K562 (cell line): ENCODE measurements around the gene TPX2. TPM values are rescaled to one million over a fixed set of nuclear protein-coding genes. Genes with fewer than 3 reads are reported as not detected.
A peak's percentile ranks its signal among the peaks of the same experiment; 100 is the strongest.

ENCODE experiments used
- ATAC-seq: fragments of 200-7000 bp; cut with Tn5 transposase; 3 replicates; pipeline ENCODE4 v1.9.1; 2020; ENCODE audit warnings: moderate library complexity
- BruUV-seq: library from RNA; stranded (reverse); fragments of 400-500 nt; replicated peaks from 2 replicates; lab custom pipeline; 2021; lab: Mats Ljungman, UMichigan
- CTCF ChIA-PET: fragments of 300-600 bp; formaldehyde crosslinking; extraction: SDS; loops from one replicate; lab custom pipeline; 2021; ENCODE audit warnings: low intra/inter-chr PET ratio; lab: Yijun Ruan, JAX
- POLR2A ChIA-PET: fragments of 300-600, 350-650 bp; sonication (Branson Sonifier 250); formaldehyde crosslinking; extraction: SDS; loops from one replicate; lab custom pipeline; 2021; ENCODE audit warnings: antibody characterized with exemption, inconsistent platforms; lab: Yijun Ruan, JAX
- DNase-seq, 4 experiments: peaks; one replicate each; pipeline versions ENCODE4 v3.0.0 to v3.0.0-alpha.2; 2011 to 2018; ENCODE audit warnings: low spot score in 3 of 4, mixed read lengths in 3 of 4; ENCODE audit errors: extremely low read depth in 1 of 4
- FAIRE-seq: peaks from 2 replicates; lab custom pipeline; 2011; peaks lifted over from hg19 to GRCh38; lab: Jason Lieb, UNC
- H2AFZ ChIP-seq: 2 replicates; pipeline ENCODE4 v1.6.0; 2011; ENCODE audit warnings: low read depth, low read length, control low read depth, inconsistent platforms
- H3K27ac ChIP-seq: fragments of 200-600 bp; 3 replicates; pipeline ENCODE4 v1.8.0; 2011; ENCODE audit warnings: low read depth, mild to moderate bottlenecking, control low read depth, inconsistent platforms, low read length, moderate library complexity, mixed read lengths; ENCODE audit errors: extremely low read depth
- H3K27me3 ChIP-seq, 2 experiments: fragments of 300-600 bp in 1 of 2; 2 replicates in 1 of 2; 3 replicates in 1 of 2; pipeline versions ENCODE4 v1.6.0 to v1.8.0; 2011; ENCODE audit warnings: inconsistent platforms in 2 of 2, low read length in 2 of 2, mild to moderate bottlenecking in 1 of 2, mixed read lengths in 1 of 2, moderate library complexity in 1 of 2; ENCODE audit not compliant: control insufficient read depth in 2 of 2, insufficient read depth in 2 of 2
- H3K36me3 ChIP-seq: fragments of 300-600 bp; 3 replicates; pipeline ENCODE4 v1.8.0; 2011; ENCODE audit warnings: mild to moderate bottlenecking, low read length, inconsistent platforms; ENCODE audit not compliant: control insufficient read depth, insufficient read depth
- H3K4me1 ChIP-seq, 2 experiments: fragments of 200-600 bp in 1 of 2; replicated peaks in 1 of 2; 2 replicates in 1 of 2; 3 replicates in 1 of 2; pipeline versions ENCODE4 v1.5.1 to v1.8.0; 2011; ENCODE audit warnings: inconsistent platforms in 2 of 2, low read length in 2 of 2, mild to moderate bottlenecking in 1 of 2, mixed read lengths in 1 of 2, moderate library complexity in 1 of 2; ENCODE audit not compliant: control insufficient read depth in 2 of 2, insufficient read depth in 2 of 2
- H3K4me2 ChIP-seq: 2 replicates; pipeline ENCODE4 v1.6.1; 2011; ENCODE audit warnings: low read length, control low read depth, inconsistent platforms, mixed read lengths; ENCODE audit not compliant: insufficient read depth
- H3K4me3 ChIP-seq: fragments of 200-600 bp; sonication (generic), shearing (Covaris generic); 2 replicates; pipeline ENCODE4 v1.5.1; 2016; ENCODE audit warnings: control low read depth, inconsistent platforms
- H3K79me2 ChIP-seq: fragments of 200-600 bp; 3 replicates; pipeline ENCODE4 v1.8.0; 2011; ENCODE audit warnings: low read length, inconsistent platforms; ENCODE audit not compliant: control insufficient read depth, insufficient read depth
- H3K9ac ChIP-seq, 2 experiments: 2 replicates each; pipeline versions ENCODE4 v1.6.0 to v1.6.1; 2011; ENCODE audit warnings: low read depth in 2 of 2, low read length in 2 of 2, control low read depth in 1 of 2, inconsistent platforms in 1 of 2, mild to moderate bottlenecking in 1 of 2, mixed read lengths in 1 of 2; ENCODE audit not compliant: insufficient read depth in 1 of 2
- H3K9me1 ChIP-seq: one replicate; pipeline ENCODE4 v1.6.0; 2011; ENCODE audit warnings: inconsistent platforms, mild to moderate bottlenecking, low read length, moderate library complexity; ENCODE audit not compliant: control insufficient read depth, insufficient read depth
- H3K9me3 ChIP-seq: replicated peaks from 2 replicates; pipeline ENCODE4 v1.5.1; 2011; ENCODE audit warnings: low read depth, low read length, inconsistent platforms; ENCODE audit not compliant: control insufficient read depth, insufficient read depth
- H4K20me1 ChIP-seq: replicated peaks from 2 replicates; pipeline ENCODE4 v1.6.1; 2011; ENCODE audit warnings: low read length, inconsistent platforms, mixed read lengths; ENCODE audit not compliant: control insufficient read depth, insufficient read depth
- ASH1L ChIP-seq: fragments of 450-650 bp; IDR thresholded peaks from 2 replicates; pipeline ENCODE4 v1.6.1; 2018; ENCODE audit warnings: borderline replicate concordance, mild to moderate bottlenecking, low read depth; ENCODE audit not compliant: partially characterized antibody
- CBX5 ChIP-seq: IDR thresholded peaks from 2 replicates; pipeline ENCODE4 v1.6.1; 2014; ENCODE audit warnings: low read depth, borderline replicate concordance
- CHD1 ChIP-seq: fragments of 200-600 bp; sonication (generic); IDR thresholded peaks from one replicate; pipeline ENCODE4 v1.6.1; 2012; ENCODE audit warnings: mild to moderate bottlenecking, moderate library complexity, low read length, inconsistent platforms
- DIDO1 ChIP-seq: fragments of 450-650 bp; IDR thresholded peaks from 2 replicates; pipeline ENCODE4 v1.6.1; 2016; ENCODE audit warnings: low read depth, missing biosample characterization, missing genetic modification characterization
- ETV5 ChIP-seq: sonication (generic); formaldehyde crosslinking; IDR thresholded peaks from 2 replicates; pipeline ENCODE4 v1.4.0; 2020; ENCODE audit warnings: low read depth, mild to moderate bottlenecking, missing genetic modification reagents
- KLF1 ChIP-seq: fragments of 450-650 bp; IDR thresholded peaks from 2 replicates; pipeline ENCODE4 v1.6.1; 2016; ENCODE audit warnings: missing genetic modification characterization, missing compliant biosample characterization
- NFRKB ChIP-seq: fragments of 450-650 bp; IDR thresholded peaks from 2 replicates; pipeline ENCODE4 v1.6.1; 2016; ENCODE audit warnings: low read depth
- PHF20 ChIP-seq: fragments of 450-650 bp; IDR thresholded peaks from 2 replicates; pipeline ENCODE4 v1.6.1; 2018; ENCODE audit not compliant: partially characterized antibody
- POLR3G ChIP-seq: IDR thresholded peaks from 2 replicates; pipeline ENCODE4 v1.6.1; 2011; ENCODE audit not compliant: insufficient read length, insufficient replicate concordance; ENCODE audit errors: extremely low read depth
- PRMT5 ChIP-seq: sonication (generic); formaldehyde crosslinking; IDR thresholded peaks from 2 replicates; pipeline ENCODE4 v1.5.0; 2020; ENCODE audit warnings: missing genetic modification reagents
- SIRT6 ChIP-seq: IDR thresholded peaks from one replicate; pipeline ENCODE4 v1.6.1; 2012; ENCODE audit warnings: low read depth, mild to moderate bottlenecking, control low read depth, inconsistent platforms, low read length, moderate library complexity
- TAF15 ChIP-seq: fragments of 200-400 bp; formaldehyde crosslinking; IDR thresholded peaks from 2 replicates; pipeline ENCODE4 v1.6.1; 2017; ENCODE audit warnings: mild to moderate bottlenecking, low read depth, low read length, moderate library complexity
- ZBTB8A ChIP-seq: fragments of 450-650 bp; IDR thresholded peaks from 2 replicates; pipeline ENCODE4 v1.6.1; 2018; ENCODE audit warnings: mild to moderate bottlenecking, moderate library complexity; ENCODE audit not compliant: partially characterized antibody
- ZNF197 ChIP-seq: fragments of 200-800 bp; sonication (Bioruptor generic); IDR thresholded peaks from 2 replicates; pipeline ENCODE4 v1.6.1; 2016; ENCODE audit warnings: low read depth, missing genetic modification characterization, missing compliant biosample characterization
- ZNF311 ChIP-seq: fragments of 250-450 bp; sonication (Bioruptor Pico); IDR thresholded peaks from 2 replicates; pipeline ENCODE4 v1.4.0; 2020; ENCODE audit warnings: mild to moderate bottlenecking, moderate library complexity
- ZNF507 ChIP-seq: conservative IDR thresholded peaks from 2 replicates; pipeline ENCODE4 v1.6.1; 2017; ENCODE audit warnings: missing genetic modification characterization, missing compliant biosample characterization
- ZNF79 ChIP-seq: fragments of 250-450 bp; sonication (Bioruptor Pico); IDR thresholded peaks from 2 replicates; pipeline ENCODE4 v1.4.0; 2020; ENCODE audit warnings: low read depth, mild to moderate bottlenecking, moderate library complexity
- ZNF830 ChIP-seq: fragments of 250-450 bp; sonication (Bioruptor Pico); IDR thresholded peaks from 2 replicates; pipeline ENCODE4 v1.5.0; 2021; ENCODE audit warnings: mild to moderate bottlenecking
- whole genome bisulfite sequencing: fragments of 100-300 bp; shearing (Covaris generic); methylation state at CpG from one replicate; pipeline ENCODE4 v1.1.6; 2016; ENCODE audit warnings: low coverage, mixed read lengths; ENCODE audit not compliant: insufficient coverage; ENCODE audit errors: missing lambda C conversion rate; 5-methylcytosine and 5-hydroxymethylcytosine counted together
- in situ Hi-C: fragments of 300-500 bp; cut with MboI; formaldehyde crosslinking; loops from 4 replicates; pipeline ENCODE4 v1.15.0; 2018; ENCODE audit warnings: inconsistent platforms, mixed read lengths
- intact Hi-C: fragments of 100-400 bp; cut with micrococcal nuclease; formaldehyde crosslinking; loops from 2 replicates; pipeline ENCODE4 v1.14.2; 2022
- polyA plus RNA-seq, 8 experiments: library from polyadenylated mRNA; depleted of rRNA in 4 of 8; stranded (reverse) in 5 of 8; unstranded in 3 of 8; fragments of >200 nt; fragmentation: Nextera tagmentation in 2 of 8; fragmentation: Illumina TruSeq in 1 of 8; extraction: Ambion mirVana in 2 of 8; extraction: Trizol in 1 of 8; gene quantifications; 2 replicates each; pipeline versions ENCODE4 v1.2.1 to v1.2.3, GENCODE V29; 2011 to 2014; ENCODE audit warnings: inconsistent platforms in 1 of 8, missing spikeins in 1 of 8
- total RNA-seq, 7 experiments: library from RNA; depleted of rRNA in 6 of 7; stranded (reverse); fragments of >200 nt in 6 of 7; fragmentation: Illumina TruSeq in 2 of 7; extraction: Trizol in 2 of 7; gene quantifications; 2 replicates each; pipeline versions ENCODE4 v1.2.1 to v1.2.3, GENCODE V29; 2011 to 2021; ENCODE audit warnings: low replicate concordance in 1 of 7
- TF ChIP-seq, protein P1 (sequence below): fragments of 250-450 bp; sonication (Bioruptor Pico); IDR thresholded peaks from 2 replicates; pipeline ENCODE4 v1.8.0; 2021; ENCODE audit warnings: moderate library complexity, mild to moderate bottlenecking, inconsistent platforms
- TF ChIP-seq, protein P2 (sequence below): fragments of 450-650 bp; IDR thresholded peaks from 2 replicates; pipeline ENCODE4 v1.6.1; 2017; ENCODE audit warnings: antibody characterized with exemption

TPX2 gene
- total and polyA plus RNA-seq, 9 of the 15 experiments (the other 6 are each of a cell fraction or from before 2014, with no cell fraction given), result 48.0 to 241 (median 133) TPM

DNA sequence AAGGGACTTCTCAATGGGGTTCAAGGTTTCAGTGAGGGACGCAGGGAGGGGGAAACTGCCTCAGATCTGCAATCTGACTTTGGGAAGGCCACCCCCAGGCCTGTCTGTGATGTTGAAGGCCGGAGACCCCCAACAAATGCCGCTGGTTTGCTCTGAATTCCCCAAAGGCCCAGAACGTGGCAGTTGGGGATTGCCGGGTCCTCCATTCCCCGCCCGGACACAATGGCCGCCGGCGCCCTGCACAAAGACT, 16.1 kb upstream of the TPX2 start:
- FAIRE-seq (no peak), DNase-seq (no peak), ATAC-seq (no peak)
- 0% methylated on average over 10 of the region's 10 CpGs for WGBS
- Histone ChIP-seq H3K4me1 (peaks cover 5 to 29% of the 10 kb centered on the region in 2 experiments; a peak in 3 of 5 replicates), H3K9ac (peak overlapping the region; percentile 92 to 94), H2AFZ (peak overlapping the region; percentile 84), H3K27ac (peak overlapping the region; percentile 92), H3K27me3 (no peaks in the 10 kb centered on the region), H3K4me2 (peak overlapping the region; percentile 95), H3K36me3 (peaks cover 38% of the 10 kb centered on the region), H4K20me1 (peaks cover 10% of the 10 kb centered on the region), H3K79me2 (peaks cover 54% of the 10 kb centered on the region), H3K4me3 (peak overlapping the region; percentile 88), H3K9me3 (no peaks in the 10 kb centered on the region), H3K9me1 (no peaks in the 10 kb centered on the region)
- POLR2A ChIA-PET, result interaction anchor here (0.7 to 2.0 kb wide), 6 partner anchors 15 to 75 kb away, joined by 3 to 30 read pairs (median 4); partner anchors contain the start of gene TPX2
- BruUV-seq, result no TSS peak
- intact Hi-C loops (loop anchor here (1.0 to 2.0 kb wide), 5 partner anchors 48 to 162 kb away; no protein-coding TSS in a partner anchor), in situ Hi-C loops (loop anchor here (10.0 kb wide), 1 partner anchor 58 kb away; no protein-coding TSS in a partner anchor)
- CTCF ChIA-PET, result interaction anchor here (0.6 to 3.0 kb wide), 7 partner anchors 51 to 165 kb away, joined by 3 to 66 read pairs (median 5); no protein-coding TSS in a partner anchor
- TF ChIP-seq KLF1 (tag), result no peak
- TF ChIP-seq ZNF311 (CRISPR knock-in tag), result peak; percentile 34; the same call in 1 of the 2 replicates
- TF ChIP-seq SIRT6, result no peak
- TF ChIP-seq ZBTB8A, result no peak
- no peak for TF ChIP-seq PRMT5 (CRISPR knock-in tag)
- TF ChIP-seq ZNF507 (tag), result no peak
- TF ChIP-seq ETV5 (CRISPR knock-in tag), result no peak
- no peak for TF ChIP-seq TAF15
- TF ChIP-seq ZNF830, result no peak
- TF ChIP-seq ZNF79 (CRISPR knock-in tag), result no peak
- TF ChIP-seq POLR3G, result no peak
- no peak for TF ChIP-seq ASH1L
- no peak for TF ChIP-seq ZNF197 (CRISPR knock-in tag)
- TF ChIP-seq CBX5, result no peak
- TF ChIP-seq NFRKB, result peak; percentile 93; the same call in 1 of the 2 replicates
- no peak for TF ChIP-seq CHD1
- TF ChIP-seq, protein P1, sequence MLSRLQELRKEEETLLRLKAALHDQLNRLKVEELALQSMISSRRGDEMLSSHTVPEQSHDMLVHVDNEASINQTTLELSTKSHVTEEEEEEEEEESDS (CRISPR knock-in tag), result no peak
- TF ChIP-seq DIDO1 (tag), result no peak
- TF ChIP-seq PHF20, result no peak
- TF ChIP-seq, protein P2, sequence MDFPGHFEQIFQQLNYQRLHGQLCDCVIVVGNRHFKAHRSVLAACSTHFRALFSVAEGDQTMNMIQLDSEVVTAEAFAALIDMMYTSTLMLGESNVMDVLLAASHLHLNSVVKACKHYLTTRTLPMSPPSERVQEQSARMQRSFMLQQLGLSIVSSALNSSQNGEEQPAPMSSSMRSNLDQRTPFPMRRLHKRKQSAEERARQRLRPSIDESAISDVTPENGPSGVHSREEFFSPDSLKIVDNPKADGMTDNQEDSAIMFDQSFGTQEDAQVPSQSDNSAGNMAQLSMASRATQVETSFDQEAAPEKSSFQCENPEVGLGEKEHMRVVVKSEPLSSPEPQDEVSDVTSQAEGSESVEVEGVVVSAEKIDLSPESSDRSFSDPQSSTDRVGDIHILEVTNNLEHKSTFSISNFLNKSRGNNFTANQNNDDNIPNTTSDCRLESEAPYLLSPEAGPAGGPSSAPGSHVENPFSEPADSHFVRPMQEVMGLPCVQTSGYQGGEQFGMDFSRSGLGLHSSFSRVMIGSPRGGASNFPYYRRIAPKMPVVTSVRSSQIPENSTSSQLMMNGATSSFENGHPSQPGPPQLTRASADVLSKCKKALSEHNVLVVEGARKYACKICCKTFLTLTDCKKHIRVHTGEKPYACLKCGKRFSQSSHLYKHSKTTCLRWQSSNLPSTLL, result no peak
